Inflammatory macrophage (primary cell): Measurements from ENCODE around the gene UBE2C.

Experiments
- DNase-seq, 2 donors: peaks; one replicate each; pipeline ENCODE4 v3.0.0-alpha.2; 2020 to 2022

UBE2C gene

DNA sequence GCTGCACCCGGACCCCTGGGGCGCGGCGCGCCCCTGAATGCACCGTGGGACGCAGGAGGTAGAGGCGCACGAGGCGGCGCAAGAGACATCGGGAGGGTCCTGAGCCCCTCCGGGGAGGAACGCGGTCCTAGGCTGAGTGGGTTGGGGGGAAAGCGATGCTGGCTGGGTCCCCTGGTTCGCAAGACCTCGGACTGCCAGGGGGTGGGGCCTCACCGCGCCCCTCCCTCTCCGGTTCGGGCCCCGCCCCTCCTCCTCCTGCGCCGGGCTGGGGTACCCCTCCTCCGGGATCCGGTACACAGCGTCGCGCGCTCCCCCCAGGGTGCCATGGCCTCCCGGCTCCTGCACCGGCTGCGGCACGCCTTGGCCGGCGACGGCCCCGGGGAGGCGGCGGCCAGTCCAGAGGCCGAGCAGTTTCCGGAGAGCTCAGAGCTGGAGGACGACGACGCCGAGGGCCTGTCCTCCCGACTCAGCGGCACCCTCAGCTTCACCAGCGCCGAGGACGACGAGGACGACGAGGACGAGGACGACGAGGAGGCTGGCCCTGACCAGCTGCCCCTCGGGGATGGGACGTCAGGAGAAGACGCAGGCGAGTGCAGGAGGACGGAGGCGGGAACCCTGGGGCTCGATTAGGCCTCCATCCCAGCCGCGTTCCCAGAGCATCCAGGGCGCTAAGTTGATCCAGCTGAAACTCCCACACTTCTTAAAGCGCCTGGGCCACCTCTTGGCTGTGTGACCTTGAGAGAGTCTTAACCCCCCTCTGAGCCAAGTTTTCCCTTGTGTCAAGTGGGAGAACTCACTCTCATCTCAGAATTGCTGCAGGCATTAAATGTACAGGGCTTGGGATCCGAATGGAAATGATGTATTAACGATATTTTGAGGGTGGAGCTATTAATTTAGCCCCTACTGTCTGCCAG, 21.7 kb downstream of the UBE2C start:
- DNase-seq = peak; percentile 2 to 20

DNA sequence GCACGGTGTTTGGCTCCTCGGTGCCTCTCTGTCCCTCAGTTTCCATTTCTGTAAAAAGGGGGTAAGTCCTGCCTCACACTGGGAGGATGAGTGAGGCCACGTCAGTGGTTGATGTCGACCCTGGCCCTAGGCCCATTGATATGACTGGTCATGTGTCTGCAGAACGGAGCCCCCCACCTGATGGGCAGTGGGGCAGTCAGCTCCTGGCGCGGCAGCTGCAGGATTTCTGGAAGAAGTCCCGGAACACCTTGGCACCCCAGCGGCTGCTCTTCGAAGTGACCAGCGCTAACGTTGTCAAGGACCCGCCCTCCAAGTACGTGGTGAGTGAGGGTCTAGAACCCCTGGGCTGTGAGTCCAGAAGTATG, 22.3 kb downstream of the UBE2C start:
- DNase-seq = no peak

DNA sequence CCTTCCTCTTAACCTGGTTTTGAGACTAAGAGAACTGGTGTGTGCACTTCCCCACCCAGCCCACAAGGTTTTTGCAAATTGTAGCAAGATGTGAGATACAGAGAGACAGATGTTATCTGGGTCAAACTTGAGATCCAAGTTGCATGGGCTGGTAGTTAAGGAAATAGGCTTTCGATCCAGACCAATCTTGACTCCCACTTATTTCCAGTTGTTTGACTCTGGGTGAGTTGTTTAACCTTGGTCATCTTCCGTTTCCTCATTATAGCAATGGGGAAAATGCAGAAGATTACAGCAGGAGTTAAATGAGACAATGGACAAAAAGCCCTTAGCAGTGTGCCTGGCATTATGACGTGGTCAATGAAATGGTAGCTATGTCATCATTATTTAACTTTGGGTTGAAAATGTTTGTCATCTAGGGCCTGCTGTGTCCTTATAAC, 22.9 kb downstream of the UBE2C start:
- DNase-seq = peak; percentile 64 to 70

DNA sequence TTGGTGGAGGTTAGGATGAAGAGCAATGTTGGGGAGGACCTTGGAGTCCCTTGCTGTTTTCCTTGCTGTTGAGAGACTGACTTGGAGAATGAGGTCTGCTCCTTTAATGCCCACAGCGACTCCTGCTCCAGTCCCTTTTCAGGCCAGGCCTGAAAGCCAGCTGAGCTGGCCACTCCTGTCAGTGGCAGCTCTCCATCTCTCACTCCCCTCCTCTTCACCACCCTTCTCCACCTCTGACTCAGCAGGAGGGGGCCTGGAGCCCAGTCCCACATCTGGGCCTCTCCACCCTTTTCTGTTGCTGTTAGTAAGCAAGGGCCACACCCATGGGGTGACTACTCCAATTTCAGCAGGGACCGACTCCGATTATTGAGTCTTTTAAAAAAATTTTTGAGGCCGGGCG, 23.4 kb downstream of the UBE2C start:
- DNase-seq = no peak

DNA sequence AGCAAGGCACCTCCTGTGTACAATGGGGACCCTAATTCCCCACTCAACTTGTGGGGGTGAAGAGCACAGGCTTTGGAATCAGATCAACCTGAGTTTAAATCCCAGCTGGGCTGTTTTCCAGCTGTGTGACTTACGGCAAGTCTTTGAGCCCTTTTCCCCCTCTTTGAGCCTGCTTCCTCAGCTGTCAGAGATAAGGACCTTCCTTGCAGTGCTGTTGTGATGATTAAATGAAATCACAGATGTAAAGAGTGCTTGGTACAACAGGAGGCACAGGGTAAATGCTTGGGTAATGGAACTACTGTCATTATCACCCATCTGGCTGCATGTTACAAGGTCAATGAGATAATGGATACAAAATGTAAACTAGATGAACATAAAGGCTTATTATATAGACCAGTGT, 24.4 kb downstream of the UBE2C start:
- no peak for DNase-seq

DNA sequence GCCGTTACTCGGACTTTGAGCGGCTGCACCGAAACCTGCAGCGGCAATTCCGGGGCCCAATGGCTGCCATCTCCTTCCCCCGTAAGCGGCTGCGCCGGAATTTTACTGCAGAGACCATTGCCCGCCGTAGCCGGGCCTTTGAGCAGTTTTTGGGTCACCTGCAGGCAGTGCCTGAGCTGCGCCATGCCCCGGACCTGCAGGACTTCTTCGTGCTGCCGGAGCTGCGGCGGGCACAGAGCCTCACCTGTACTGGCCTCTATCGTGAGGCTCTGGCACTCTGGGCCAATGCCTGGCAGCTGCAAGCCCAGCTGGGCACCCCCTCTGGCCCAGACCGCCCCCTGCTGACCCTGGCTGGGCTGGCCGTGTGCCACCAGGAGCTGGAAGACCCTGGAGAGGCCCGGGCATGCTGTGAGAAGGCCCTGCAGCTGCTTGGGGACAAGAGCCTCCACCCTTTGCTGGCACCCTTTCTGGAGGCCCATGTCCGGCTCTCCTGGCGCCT, 28.3 kb downstream of the UBE2C start:
- no peak for DNase-seq

DNA sequence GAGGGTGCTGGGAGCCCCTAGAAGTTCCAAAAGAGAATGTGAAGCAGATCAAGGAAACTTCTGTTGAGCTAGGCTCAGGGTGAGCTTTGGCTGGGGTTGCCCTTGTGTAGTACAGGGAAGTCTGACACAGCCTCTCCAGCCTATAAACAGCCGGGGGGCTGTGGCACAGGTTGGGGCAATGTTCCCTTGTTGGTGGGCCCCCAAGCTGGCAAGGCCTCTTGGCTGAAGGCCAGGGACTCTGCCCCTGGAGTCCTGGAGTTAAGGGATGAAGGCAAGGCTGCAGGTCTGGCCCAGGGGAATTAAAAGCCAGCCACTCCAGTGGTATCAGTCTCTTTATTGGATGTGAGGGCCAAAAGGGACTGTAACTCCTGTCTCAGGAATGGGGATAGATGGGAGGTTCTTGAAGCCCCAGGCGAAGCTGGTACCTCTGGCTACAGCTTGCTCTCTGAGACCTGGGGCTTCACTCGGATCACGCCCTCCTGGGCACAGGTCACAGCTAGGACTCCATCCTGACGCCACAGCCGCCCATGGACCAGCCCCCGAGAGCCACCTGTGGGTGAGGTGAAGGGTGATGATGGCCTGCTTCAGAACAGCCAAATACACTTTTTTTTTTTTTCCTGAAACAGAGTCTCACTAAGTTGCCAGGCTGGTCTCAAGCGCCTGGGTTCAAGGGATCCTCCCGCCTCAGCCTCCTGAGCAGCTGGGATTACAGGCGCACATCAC, 29.1 kb downstream of the UBE2C start:
- DNase-seq = no peak

DNA sequence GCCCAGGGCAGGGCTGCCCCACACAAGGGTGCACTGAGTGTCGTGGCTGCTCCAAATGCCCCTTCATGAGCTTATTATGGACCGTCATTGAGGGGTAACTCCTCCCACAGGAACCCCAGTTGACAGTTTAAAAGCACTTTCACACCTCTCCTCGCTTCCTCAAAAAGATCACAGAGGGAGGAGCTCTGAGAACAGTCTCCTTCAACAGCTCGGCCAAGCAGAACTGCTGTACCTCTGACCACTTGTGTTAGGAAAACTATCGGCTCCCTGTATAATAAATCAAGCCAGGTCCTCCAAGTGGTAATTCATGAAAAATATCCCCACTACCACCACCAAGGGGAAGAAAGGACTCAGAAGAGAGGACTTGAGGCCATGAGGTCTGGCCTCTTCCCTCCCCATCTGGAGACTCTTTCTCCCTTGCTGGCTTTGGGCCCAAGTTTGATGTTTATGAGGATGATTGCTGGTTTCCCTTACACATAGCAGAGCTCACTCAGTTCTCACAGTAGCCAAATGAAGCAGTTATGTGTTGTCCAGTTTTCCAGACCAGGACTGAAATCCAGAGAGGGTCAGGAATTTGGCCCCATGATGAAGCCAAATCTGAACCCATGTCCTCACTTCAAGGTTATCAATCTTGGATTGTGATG, 29.8 kb downstream of the UBE2C start:
- peak; percentile 30 to 49 for DNase-seq

DNA sequence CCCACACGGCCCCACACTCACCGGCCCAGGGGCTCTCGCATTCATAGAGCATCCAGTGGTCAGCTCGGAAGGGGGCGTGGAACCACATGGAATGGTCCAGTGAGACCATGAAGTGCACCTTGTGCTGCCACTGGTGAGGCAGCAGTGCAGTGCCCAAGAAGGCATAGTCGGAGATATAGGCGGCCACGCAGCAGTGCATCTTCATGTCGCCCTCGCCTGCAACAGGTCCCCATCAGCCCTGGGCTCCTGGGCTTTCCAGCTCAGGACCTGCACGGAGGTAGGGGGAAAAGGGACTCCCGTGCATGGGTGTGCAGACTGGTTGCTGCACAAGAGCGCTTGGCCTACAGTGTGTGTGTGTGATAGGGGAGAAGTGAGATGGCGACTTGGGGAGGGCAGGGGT, 31.1 kb downstream of the UBE2C start:
- DNase-seq = no peak

DNA sequence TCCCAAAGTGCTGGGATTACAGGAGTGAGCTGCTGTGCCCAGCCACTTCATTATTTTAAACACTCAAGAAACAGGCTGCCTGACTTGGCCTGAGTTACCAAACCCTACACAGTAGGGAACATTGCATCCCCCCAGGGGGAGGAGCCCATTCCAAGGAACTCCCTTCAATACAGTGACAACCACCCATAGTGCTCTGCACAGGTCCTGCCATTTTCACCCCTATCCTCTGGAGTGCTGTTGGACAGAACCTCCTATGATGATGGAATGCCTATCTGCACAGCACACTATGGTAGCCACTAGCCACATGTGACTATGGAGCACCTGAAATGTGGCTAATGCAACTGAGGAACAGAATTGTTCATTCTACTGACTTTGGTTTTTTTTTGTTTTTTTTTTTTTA, 33.0 kb downstream of the UBE2C start:
- no peak for DNase-seq

DNA sequence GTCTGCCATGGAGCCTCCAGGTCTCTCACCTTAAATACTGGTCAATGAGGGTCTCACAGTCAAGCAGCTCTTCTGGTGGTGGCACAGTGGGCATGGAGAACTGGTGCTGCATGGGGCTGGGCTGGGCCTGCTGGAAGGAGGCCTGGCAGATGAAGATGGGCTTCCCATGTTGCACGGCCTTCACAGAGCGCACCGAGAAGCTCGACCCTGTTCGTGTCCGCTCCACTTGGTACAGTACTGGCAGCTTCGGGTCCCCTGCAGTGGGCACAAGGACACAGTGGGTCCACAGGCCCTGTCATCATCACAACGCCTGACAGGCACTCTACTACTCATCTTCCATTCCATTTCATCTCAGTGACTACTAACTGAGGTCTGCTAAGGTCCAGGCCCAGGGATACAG, 36.0 kb downstream of the UBE2C start:
- DNase-seq = no peak

DNA sequence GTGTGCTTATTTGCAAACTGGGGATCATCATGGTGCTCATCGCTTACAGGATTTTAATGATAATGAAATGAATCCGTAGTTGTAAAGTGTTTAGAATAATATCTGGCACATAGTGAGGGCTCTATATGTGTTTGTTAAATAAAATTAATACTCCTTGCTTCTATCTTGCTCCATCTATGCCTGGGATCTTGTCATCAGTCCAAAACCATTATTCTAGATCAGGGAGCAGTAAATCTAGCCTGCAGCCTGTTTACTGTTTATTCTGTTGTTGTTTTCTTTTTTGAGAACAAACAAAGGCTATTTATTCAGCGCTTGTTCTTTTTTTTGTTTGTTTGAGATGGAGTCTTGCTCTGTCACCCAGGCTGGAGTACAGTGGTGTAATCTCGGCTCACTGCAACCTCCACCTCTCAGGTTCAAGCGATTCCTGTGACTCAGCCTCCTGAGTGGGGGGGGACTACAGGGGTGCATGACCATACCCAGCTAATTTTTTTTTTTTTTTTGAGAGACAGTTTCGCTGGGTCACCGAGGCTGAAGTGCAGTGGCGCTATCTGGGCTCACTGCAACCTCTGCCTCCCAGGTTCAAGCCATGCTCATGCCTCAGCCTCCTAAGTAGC, 36.6 kb downstream of the UBE2C start:
- no peak for DNase-seq

DNA sequence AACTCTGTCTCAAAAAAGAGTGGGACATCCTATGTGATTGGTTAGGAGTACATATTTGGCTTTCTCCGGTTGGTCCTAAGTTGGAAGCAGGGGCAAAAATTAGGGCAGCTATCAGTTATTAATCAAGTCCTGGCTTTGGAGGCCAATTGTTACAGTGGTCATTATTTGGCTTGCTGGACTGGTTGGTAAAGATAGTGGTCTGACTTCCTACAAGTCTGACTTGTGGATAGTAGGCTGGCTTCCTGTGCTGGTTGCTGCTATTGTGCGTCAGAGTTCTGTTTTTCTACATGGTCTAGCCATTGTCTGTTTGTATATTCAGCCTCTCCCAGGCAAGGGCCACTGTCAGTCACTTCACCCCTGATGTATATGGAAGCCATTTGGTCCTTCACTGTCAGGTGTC, 37.8 kb downstream of the UBE2C start:
- DNase-seq = no peak

DNA sequence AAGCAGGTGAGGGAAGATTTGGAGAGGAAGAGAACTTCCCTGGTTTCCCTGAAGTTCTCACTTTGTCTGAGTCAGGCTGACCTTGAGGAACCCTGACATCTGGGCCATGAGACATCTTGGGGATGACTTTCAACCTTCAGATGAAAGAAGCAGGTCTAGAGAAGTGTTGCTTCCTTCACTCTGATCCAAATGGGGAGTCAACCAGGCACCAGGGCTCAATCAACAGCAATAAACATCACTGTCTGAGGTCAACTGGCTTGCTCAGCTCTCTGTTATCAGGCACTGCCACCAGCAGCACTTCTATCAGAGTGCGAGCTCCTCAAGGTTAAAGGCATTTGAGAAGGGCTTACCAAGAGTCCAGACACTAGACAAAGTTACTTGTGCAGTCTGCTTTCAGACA, 38.5 kb downstream of the UBE2C start:
- DNase-seq = no peak

DNA sequence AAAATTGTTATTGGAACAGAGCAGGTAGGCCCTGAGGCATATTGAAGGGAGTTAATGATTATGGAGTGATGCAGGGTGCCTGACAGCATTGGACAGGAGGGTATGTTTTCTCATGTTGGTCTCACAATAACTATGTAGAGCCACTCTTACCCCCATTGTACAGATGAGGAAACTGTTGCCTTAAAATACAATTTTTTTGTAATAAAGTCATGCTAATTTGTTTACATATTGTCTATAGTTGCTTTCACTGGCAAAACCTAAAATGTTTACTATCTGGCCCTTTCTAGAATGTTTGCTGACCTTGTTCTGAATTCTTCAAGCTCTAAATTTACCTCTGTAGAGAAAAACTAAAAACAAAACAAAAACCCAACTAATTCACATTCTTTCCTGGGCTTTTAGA, 39.1 kb downstream of the UBE2C start:
- no peak for DNase-seq

DNA sequence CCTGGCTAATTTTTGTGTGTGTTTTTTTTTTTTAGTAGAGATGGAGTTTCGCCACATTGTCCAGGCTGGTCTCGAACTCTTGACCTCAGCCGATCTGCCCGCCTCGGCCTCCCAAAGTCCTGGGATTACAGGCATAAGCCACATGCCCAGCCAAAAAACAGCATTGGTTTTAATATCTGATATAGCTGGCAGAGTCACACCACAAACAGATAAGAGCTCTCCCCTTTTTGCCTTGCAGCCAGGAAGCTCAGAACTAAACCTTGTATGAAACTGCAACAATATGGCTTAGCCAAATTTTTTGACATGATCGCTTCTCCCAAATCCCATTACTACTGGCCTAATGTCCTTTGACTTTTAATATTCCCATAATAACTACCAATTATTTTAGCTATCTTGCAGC, 39.9 kb downstream of the UBE2C start:
- no peak for DNase-seq

DNA sequence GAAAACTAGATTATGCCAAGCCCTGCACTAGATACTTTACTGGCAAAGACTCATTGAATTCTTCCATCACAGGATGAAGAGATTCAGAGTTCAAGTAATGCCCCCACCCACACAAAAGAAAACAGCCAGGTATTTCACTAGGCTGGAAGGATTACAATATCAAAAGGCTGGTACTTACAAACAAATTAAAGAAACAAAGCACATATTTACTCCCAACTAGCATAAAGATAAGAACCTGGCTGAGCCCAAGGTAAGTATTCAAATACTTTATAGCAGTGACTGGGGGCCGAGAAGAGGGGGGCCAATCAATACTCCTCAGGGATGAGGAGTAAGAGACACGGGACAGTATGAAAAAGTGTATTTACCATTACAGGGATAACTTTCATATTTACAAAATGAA, 41.0 kb downstream of the UBE2C start:
- DNase-seq = no peak

DNA sequence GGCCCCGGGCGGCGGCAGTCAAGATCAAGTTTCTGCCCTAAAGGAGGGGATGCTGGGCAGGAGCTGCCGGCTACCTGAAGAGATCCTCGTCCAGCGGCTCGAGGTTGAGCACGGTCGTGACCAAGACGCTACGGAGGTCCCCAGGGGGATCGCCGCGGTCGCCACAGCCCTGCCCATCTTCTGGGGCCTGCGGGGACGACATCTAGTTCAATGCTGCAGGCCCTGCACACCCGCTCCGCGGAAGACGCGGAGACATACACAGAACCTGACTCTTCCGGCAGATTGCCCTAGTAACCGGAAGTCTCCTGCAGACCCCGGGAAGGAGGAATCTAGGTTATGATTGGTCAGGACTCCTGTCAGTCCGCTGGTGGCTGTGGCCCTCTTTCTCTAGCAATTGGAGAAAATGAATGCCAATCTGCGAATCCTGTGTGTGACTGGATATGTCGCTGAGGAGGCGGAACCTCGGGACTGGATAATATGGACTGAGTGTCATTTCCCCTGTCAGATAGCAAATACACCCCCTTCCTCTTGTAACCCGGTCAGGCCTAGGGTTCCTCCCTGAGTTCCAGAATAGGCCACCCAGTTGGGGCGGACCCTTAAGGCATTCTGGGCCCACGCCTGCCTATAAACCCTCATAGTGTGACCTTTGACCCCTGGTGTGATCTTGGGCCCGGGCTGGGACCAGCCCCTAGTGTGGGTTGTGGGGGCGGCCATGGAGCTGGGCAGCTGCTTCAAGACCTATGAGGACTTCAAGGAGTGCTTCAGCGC, 44.9 kb downstream of the UBE2C start, which contains the start of the genes ACOT8 and ZSWIM3:
ACOT8 (minus strand) TSS at position 279 of the 768 bp plus-strand sequence; CDS start at position 202, 77 bp downstream.
ZSWIM3 (plus strand) TSS at position 501 of the 768 bp plus-strand sequence; CDS start at position 713, 212 bp downstream.
- DNase-seq = peak; percentile 100

DNA sequence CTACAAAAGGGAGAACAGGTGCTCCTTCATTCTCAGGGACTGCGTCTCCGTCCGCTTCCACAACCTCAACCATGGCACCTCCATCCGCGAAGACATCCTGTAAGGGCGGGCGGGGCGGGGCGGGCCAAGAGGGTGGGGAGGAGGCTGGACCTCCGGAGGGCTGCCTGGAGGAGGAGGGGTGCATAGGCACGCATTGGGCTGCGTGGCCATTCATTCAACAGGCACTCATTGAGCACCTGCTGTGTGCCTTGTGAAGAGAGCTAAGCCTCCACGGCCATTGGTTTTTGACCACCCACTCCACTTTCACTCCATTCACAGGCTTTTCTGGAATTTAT, 45.4 kb downstream of the UBE2C start:
- no peak for DNase-seq

DNA sequence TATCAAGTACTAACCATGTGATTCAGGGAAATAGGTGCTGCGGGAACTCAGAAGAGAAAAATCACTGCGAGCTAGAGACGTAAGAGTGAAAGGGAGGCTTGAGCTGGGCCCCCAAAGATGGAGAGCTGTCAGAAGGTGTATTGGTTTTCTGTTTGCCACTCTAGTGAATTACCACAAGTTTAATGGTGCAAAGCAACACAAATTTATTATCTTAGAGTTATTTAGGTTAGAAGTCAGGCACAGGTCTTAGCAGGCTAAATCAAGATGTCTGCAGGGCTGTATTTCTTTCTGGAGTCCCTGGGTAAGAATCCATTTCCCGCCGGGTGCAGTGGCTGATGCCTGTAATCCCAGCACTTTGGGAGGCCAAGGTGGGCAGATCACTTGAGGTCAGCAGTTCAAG, 47.5 kb downstream of the UBE2C start:
- DNase-seq = no peak

DNA sequence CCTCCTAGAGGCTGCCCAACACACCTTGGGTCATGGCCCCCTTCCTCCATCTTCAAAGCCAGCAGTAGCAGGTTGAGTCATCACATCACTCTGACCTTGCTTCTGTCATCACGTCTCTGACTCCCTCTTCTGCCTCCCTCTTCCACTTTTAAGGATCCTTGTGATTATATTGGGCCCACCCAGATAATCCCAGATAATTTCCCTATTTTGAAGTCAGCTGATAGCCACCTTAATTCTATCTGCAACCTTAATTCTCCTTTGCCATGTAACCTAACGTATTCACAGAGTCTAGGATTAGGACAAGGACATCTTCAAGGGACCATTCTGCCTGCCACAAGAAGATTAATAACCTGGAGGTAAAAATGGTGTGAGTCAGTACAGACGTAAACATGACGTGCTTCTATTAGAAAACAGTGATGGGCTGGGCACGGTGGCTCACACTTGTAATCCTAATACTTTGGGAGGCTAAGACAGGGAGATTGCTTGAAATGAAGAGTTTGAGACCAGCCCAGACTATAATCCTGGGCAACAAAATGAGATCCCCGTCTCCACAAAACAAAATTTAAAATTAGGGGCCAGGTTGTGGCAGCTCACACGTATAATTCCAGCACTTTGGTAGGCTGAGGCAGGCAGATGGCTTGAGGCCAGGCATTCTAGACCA, 48.2 kb downstream of the UBE2C start:
- no peak for DNase-seq
